Measurements from ENCODE around the gene SLC25A31.

- no peak for TF ChIP-seq CTCF (conservative IDR thresholded peaks at IDR 0.05)
- no peak for TF ChIP-seq EZH2 (IDR thresholded peaks at IDR 0.05; ENCODE audit: low read depth)
These were observed 43.5 kb upstream of the SLC25A31 start for GRCh38 chr4:127686658-127687057.
